HG03280 (cell line): ENCODE measurements around the gene HRH2.
"Not testable (repeated sequence)": the region's sequence is repeated elsewhere in the genome, so short reads cannot be mapped to it uniquely, and the experiment has no call there.

Source experiments
- ATAC-seq: cut with Tn5 transposase; IDR thresholded peaks from one replicate; pipeline ENCODE4 v1.9.1; 2021; ENCODE audit warnings: mild to moderate bottlenecking, moderate library complexity; ENCODE audit not compliant: unreplicated experiment

Gene HRH2

DNA sequence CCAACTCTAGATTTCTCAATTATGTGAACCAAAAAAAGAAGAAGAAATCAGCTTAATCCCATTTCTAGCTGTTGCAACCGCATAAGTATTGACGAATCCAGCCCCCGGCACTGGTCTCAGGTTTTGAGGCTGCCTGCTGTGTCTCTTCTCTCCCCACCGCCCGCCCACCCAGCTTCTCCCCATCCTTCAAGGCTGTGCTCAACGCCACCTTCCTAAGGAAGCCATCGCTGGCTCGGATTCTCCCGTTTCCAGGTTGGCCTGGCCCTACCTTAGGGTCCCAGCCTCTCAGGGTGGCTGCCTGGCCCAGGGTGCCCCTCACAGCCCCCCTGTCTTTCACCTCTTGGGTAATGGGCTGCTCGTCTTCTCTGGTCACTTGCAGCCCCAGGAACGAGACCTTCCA lies 77.8 kb downstream of the HRH2 start:
- no peak for ATAC-seq

DNA sequence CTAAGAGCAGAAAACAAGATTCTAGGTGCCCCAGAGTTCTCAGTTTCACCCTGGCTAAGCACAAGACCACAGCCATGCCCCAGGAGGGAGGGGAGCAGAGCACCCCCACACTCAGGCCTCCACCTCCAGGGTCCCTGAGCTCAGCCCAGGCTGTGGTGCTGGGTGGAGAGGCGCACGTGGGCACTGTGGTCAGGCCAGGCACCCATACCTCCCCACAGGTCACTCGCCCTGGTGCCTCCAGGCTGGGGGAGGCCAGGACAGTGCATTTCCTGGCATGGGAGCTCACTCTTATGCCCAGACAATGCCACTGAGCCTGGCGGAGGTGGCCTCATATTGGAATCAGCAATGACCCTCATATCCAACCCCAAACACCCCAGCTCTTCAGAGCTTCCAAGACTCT lies 78.8 kb downstream of the HRH2 start:
- no peak for ATAC-seq

DNA sequence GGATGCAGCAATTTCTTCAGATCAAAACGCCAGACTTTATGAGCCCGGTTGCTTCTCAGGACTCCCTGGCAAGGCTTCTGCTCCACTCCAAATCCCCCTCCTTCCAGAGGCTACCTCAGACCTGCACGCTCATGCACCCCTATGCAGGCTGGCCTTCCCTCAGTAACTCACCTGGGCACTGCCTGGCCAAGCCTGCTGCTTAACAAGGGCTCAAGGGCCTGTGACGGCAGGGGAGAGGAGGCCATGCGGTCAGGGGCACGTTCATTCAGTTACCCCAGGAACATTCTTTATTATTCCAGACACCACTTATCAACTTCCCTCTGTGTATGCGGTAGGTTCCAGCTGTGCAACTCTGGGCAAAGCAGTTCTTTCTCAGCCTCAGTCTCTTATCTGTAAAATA lies 79.6 kb downstream of the HRH2 start:
- no peak for ATAC-seq

DNA sequence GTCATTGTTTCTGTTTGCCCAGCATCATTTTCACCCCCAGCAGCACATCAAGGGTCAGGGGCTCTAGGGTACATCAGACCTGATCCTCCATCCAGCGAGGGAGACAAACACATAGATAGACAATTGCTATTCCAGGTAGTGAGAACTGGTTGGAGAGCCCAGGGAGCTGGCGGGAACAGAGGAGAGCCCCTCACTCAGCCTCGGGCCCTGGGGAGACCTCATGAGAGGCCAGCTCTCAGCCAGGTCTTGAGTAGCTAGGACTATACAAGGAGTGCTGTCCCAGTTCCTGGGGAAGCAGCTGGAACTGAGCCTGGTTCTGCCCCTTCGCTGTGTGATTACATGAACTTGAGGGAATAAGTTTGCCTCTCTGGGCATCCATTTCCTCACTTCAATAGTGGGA lies 80.3 kb downstream of the HRH2 start:
- no peak for ATAC-seq

DNA sequence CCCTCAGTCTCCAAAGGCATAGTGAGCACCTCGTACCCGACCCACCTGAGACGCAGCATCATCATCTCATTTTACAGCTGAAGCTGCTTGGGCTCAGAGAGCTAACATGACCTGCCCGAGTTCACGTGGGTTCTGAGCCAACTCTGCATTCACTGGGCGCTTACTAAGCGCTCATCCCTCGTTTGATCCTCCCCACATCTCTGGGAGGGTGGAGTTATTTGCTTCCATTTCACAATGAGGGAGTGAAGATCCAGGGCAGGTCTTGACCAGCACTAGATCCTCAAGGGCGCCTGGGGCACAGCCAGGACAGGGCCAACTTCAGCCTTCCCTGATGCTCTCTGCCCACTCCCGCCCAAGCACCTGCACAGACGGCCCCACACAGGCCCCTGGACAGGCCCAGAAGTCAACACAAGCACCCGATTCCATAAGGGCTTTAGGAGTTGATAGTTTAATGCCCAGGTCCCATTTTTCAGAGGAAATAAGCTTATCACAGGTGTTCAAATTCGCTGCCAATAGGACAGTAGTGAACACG lies 80.8 kb downstream of the HRH2 start:
- ATAC-seq, result no peak

DNA sequence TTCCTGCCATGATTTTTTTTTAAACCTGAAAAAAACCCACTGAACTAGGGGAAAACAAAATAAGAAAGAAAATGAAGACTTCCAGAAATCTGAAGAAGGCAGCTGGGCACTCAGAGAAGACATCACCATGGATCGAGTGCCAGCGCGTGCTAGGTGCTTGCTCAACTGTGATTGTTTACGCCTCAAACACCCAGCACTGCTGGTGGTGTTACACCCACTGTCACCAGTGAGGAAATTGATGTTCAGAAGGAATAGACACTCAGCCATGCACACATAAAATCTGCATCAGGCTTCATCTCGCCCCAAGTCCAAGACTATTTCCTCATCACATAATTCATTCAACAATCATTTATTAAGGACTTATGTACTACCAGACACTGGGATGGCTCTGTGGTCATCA lies 82.1 kb downstream of the HRH2 start:
- ATAC-seq, result no peak

DNA sequence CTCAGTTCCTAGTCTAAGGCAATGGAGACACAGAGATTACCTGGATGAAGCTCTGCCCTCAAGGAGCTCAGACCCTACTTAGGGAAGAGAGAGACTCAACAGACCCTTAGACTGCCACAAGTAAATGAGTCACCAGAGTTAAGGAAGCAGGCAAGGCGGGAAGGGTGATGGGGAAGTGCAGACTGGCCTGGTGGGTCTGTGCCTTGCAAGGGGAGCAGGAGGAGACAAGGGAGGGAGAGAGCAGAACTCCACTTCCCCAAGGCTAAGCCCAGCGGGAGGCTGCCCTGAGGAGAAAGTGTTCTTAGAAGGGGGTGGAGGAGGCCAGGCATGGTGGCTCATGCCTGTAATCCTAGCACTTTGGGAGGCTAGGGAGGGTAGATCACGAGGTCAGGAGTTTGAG lies 83.7 kb downstream of the HRH2 start:
- no peak for ATAC-seq

DNA sequence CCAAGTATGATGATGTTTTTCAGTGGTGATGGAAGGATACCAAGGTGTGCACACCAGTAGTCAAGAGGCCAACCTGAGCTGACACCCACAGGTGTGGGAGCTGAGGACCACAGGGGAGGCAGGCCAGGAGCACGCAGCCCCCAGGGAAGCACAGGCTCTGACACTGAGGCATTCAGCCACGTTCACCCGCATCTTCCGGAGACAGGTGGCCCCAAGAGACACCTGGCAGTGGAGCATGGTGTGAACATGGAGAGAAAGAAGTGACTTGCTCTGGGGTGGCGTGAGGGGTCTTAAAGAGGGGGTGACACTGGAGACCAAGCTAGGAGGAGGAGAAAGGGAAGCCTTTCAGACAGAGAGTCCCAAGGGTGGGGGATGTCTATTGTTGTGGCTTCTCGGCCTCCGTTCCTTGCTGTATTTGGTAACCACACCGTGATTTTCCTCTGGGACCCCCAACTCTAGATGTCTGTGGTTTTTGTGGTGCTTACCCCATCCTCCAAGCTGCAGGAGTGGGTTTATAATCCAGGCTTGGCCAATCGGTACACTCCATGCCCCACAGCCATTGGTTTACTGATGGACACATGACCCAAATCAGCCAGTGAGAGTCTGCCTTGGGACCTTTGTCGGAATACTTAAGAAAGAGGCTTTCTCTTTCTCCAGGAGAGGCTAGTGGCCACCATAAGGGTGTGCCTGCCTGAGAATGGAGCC lies 84.6 kb downstream of the HRH2 start:
- no peak for ATAC-seq

DNA sequence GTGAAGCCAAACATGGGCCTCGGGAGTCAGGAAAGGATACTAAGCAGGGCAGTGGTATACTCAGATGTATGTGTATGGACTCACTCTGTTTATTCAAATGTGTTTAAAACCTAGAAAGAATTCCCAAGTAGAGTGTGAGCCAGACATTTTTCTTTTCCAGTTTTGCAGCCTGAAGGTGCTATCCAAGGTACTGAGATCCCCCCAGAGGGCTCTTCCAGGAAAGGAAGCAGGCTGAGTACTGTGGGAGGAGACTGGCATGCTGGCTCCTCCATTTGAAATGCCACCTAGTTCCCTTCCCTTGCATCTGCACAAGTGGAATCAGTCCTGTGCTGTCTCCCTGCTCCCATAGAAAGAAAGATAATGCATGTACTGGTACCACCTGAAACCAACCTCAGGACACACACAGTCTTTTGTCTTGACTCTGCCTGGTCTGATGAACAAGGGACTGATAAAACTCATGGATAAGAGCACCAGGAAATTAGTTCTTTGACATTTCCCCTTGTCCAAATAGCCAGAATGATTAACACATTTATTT lies 85.9 kb downstream of the HRH2 start:
- no peak for ATAC-seq

DNA sequence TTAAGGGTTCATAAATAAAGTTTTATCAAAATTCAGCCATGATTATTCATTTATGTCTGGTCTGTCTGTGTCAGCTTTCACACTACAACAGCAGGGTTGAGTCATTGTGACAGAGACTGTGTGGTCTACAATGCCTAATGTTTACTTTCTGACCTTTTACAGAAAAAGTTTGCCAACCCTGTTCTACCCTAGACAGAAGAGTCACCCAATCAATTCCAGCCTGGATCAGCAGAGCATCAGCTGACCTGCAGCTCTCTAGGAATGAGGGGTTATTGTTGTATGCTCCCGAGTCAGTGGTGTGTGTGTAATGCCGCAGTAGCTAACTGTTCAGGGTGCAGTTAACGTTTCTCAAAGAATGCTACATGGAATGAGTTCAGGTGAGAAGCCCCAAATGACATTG lies 87.3 kb downstream of the HRH2 start:
- ATAC-seq, result no peak

DNA sequence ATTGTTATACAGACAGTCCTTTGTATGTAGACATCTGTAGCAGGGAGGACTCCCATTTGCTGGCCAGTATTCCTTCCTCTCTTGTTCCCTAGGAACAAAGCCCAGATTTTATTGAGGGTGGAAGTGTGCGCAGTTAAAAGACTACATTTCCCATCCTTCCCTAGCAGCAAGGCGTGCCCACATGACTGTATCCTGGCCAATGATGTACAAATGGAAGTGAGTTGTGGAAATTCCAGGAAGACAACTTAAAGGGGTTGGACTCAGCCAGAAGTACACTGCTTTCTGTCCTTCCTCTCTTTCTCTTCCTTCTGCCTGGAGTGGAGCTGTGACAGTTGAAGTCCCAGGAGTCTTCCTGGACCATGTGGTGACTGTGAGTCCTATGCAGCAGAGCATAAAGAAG lies 89.0 kb downstream of the HRH2 start:
- no peak for ATAC-seq

DNA sequence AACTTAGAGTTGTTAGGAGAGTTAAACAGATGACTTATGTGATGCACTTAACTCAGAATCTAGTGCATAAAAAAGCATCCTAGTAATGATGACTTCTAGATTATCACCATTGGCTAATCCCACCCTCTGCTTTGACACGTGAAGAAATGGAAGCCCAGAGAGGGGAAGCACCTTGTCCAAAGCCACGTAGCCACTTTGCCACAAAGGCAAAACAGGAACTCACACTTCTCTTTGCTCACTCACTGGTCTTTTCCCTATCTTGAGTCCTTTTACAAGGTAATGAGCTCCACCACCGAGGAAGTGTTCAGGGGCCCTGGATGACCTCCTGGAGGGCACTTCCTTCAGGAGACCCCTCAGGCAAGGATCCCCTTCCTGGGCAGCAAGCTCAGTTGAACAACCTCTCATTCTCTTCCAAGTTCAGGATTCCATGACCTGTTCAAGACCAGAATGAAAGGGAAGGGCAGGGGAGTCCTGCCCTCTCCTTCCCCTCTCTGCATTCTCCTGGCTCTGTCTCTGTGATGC lies 89.7 kb downstream of the HRH2 start:
- ATAC-seq, result no peak

DNA sequence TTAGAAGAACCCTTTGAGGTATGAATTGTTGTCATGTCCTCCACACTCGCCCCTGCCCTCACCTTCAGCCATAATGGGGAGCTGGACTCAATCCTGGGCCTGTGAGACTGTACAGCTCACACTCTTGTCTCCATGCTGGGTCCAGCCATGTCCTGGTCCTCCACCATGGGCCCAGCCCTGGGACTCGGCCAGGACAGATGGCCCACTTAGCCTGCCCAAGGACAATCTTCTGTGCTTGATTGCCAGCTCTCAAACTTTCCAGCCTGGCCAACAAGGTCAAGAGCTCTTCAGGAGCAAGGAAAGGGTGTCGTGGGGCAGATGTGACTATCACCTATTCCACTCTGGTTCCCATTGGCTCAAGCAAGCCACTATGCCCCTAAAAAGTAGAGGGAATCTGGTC lies 90.8 kb downstream of the HRH2 start:
- ATAC-seq, result no peak

DNA sequence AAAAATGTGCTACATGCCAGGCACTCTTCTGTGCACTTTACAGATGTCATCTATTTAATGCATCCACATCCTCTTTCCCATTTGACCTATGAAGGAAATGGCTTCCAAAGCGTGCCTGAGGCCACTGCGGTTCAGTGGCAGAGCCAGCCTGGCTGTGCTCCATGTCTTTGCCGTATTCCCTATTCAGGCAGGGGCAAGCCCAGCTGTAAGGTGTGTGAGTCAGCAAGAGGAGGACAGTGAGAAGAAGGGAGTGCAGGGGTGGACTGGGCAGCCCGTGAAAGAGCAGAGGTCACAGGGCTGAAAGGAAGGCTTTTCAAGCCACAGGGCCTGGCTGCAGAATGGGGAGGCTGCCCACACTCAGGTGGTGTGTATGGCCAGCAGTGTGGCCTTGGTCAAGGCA lies 91.7 kb downstream of the HRH2 start:
- no peak for ATAC-seq

DNA sequence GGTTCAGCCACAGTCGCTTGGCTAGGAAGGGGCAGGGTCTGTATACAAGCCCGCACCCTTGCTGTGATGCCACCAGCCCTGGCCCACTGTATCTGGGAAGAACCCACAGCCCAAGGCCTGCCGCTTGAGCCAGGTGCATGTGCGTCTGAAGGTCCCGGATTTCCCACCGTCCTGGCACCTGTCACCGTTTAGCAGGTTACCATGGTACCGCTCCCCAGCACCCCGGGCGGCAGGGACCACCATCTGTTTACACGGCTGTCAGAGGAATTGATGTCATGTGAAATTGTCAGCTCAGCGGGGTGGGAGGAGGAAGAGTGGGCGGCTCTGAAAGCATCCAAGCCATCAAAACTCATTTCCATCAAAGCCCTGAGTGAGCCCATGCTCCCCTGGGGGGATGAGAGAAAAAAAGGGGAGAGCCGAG lies 92.7 kb downstream of the HRH2 start:
- ATAC-seq, result no peak

DNA sequence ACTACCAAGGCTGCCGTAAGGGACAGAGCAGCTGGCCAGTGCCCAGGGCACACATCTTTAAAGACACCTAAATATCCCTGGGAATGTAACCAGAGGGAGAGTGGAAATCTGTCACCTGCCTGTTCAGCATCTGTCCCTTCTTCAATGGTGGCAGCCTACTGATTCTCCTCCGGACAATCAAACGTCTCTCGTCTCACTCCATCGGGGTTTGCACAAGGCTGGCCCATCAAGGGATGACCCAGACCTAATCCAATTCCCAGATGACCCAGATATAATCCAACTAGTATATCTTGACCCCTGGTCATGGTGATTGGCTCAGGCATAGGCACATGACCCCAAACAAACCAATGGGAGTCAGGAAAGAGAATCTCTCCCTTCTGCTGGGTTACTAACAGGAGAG lies 93.5 kb downstream of the HRH2 start:
- no peak for ATAC-seq

DNA sequence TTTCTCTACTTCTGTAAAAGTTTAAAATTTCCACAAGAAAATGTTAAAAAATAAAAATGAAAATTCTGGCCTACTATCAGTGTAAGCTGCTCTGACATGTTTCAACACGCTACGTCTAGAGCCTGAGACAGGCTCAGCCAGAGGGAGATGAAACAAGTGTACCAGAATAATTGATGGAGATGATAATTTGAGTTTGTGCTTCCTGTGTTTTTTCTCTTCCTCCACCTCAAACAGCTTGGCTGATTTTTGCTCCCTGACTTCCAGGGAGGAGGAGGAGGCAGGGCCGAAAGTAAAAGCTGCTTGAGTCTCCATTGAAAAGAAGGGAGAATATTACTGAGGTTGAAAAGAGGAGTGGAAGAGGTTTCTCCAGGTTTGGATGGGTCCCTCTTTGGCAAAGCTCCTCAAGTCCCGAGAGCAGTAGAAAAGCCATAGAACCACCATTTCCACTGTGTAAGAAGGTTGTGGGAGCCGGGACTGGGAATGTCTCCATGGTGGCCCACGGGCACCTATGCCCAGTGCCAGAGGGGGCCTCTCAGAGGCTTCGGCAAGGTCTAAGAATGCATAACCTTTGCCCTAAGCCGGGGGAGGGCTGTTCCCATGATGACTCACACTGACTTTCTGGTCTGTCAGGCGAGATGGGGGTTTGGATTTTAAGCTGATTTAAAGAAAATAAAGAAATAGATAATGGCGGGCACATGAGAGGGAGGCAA lies 95.1 kb downstream of the HRH2 start:
- no peak for ATAC-seq

DNA sequence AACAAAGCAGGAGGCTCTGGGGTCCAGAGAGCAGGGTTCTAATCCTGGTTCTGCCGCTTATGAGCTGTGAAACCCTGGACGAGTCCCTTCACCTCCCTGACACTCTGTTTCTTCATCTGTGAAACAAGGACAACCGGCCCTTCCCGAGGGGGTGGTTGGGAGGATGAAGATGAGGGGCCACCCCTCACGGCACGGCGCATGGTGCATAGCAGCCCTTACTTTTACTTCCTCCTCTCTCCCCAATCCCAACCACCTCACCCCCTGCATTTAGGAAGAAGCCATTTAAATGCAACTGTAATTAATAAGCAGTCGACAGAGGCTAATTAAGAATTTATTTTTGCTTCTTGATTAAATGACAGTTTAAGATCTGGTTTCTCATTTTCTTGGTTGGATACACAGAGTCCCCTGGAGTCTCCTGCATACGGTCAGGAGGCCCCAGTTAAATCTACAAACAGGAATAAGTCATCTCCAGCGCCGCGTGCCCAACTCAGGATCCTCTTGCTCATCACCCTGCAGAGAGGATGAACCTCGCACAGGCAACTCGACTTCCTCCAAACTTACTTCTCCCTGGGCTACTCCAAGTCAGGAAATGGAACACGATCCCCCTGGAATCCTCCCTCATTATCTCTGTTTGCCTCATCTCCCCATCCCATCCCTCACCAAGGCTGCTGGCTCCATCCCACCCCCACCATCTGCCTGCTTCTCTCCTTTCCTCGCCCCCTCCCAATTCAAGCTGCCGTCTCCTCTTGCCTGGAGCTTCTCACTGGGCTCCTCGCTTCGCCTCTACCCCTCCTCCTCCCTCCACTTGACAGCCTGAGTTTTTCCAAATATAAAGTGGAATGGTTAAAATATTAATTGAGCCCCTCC lies 95.9 kb downstream of the HRH2 start:
- no peak for ATAC-seq

DNA sequence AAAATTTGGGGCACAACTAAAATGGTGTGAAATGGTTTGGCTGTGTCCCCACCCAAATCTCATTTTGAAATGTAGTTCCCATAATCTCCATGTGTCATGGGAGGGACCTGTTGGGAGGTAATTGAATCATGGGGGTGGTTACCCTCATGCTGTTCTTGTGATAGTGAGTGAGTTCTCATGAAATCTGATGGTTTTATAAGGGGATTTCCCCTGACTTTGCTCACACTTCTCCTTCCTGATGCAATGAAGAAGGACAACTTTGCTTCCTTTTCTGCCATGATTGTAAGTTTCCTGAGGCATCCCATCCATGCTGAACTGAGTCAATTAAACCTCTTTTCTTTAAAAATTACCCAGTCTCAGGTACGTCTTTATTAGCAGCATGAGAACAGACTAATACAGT lies 102.1 kb downstream of the HRH2 start:
- ATAC-seq, result not testable (repeated sequence)
